ENCODE measurements around the gene GNAO1.

DNA sequence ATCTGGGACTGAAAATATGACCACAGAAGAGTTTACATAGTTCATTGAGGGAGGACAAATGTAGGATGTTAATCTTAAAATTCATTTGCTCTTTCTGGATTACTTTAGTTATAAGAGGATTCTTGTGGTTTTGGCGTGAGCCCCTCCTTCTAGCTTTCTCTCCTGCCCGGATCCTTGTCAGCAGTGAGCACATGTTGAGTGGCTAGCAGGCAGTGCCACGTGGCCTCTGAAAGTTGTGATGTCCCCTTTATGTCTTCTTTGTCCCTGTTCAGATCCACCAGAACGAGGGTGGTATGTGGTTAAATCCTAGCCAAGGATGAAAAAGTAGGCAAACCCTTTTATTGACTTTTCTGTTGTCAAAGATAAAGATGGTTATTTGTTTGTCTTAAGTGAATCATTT, 83.8 kb downstream of the GNAO1 start:
- TF ChIP-seq GATA3 (IDR thresholded peaks at IDR 0.05; ENCODE audit: low read depth, low read length) (no peak), GATA2 (IDR thresholded peaks at IDR 0.05; ENCODE audit: low read depth, low read length) (no peak)
